ENCODE data around the gene VEZF1.
A peak's percentile ranks its signal among the peaks of the same experiment; 100 is the strongest.
"Not testable (repeated sequence)": the region's sequence is repeated elsewhere in the genome, so short reads cannot be mapped to it uniquely, and the experiment has no call there.

Gene VEZF1

GRCh38 chr17:57971572-57971971, 16.5 kb downstream of the VEZF1 start:
- no peak for DNase-seq

DNA sequence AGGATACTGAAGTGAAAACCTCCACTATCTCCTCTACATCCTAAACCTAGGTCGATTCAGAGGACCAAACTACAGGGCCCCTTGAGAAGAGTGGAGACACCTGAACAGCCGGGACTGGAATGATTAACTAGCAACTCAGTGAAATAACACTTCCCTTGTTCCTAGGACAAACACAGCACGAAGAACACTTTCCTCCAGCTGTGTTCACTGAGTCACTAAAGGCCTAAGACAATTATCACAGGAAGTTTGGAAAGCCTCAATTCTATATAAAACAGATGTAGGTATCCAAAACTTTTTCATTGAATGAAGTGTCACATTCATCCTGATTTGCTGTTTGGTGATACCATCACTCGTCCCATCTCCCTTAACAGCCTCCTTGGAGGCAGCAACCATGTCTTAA, 17.3 kb downstream of the VEZF1 start:
- DNase-seq, result no peak

- no peak for DNase-seq
Measured at GRCh38 chr17:57968456-57968855, 19.6 kb downstream of the VEZF1 start.

- no peak for DNase-seq
Measured at GRCh38 chr17:57966875-57967274, 21.2 kb downstream of the VEZF1 start.

- DNase-seq, result no peak
Measured at GRCh38 chr17:57966246-57966645, 21.8 kb downstream of the VEZF1 start.

GRCh38 chr17:57965521-57966160, 22.4 kb downstream of the VEZF1 start:
- DNase-seq, result no peak

DNA sequence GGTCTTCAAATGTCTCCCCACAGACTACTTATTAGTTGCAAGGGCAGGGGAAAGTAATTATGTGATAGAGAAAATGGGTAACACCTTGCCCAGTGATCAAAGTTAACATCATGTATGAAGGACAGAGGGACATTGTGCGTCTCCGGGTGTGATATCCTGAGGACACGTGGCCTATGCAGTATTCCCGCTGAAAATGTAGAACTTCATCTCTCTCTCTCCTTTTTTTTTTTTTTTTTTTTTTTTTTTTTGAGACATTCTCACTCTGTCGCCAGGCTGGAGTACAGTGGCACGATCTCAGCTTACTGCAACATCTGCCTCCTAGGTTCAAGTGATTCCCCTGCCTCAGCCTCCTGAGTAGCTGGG, 24.9 kb downstream of the VEZF1 start:
- no peak for DNase-seq

DNA sequence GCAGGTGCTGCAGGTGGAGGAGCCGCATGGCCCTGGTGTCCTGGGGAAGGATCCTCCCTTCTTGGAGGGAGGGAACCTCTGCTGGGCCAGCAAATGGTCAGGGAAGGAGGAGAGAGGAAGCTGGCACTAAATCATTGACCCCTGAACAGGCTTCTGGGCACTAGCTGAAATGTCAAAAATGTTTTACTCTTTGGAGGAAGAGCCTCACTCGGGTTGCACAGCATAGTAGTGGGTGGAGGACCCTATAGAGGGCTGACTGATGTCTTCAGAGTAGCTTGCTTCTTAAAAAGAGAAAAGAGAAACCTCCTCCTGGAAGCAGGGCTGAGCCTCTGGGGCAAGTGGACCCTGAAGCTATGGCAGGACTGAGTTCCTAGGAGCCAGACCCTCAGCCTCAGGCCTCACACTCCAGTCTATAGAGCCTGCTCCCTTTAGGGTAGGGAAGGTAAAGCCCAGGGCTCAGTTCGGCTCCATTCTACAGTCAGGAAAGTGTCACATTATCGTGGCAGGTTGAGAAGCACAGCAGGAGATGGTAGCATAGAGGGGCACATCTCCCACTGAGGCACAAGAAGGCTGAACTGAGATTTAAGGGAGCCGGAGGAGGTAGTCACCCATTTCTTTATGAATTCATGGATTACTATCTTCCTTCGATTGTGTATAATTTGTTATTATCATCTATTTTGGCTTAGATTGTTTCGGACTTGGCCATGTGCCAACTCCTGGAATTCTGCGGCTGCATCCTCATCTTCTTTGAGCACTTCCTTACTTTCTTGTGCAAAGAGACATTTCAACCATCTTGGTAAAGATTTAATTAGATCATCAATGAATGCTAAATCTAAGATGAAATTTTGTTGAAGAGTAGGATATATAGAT, 25.5 kb downstream of the VEZF1 start:
- DNase-seq, result no peak

DNA sequence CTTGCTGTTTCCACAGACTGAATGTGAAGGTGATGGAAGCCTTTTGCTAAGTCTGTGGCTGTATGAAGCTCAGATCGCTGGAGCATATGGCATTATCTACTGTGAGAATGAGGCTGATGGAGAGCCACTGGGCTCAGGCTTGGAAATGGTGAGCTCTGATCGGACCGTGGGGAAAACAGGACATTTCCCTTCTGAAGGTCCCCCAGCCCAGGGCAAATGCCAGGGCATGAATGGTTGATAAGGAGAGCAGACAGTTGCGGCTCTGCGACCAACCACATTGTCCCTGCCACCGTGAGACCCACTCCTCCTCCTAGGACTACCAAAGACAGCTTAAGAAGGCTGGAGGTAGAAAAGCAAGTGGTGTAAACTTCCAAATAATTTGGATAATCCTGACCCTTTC, 28.1 kb downstream of the VEZF1 start:
- no peak for DNase-seq

DNA sequence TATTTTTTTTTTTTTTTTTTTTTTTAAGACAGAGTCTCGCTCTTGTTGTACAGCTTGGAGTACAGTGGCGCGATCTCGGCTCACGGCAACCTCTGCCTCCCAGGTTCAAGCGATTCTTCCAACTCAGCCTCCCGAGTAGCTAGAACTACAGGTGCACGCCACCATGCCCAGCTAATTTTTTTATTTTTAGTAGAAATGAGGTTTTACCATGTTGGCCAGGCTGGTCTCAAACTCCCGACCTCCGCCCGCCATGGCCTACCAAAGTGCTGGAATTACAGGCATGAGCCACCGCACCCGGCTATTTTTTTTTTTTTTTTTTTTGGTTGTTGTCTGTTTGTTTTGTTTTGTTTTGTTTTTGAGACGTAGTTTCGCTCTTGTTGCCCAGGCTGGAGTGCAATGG, 29.7 kb downstream of the VEZF1 start:
- not testable (repeated sequence) for DNase-seq

DNA sequence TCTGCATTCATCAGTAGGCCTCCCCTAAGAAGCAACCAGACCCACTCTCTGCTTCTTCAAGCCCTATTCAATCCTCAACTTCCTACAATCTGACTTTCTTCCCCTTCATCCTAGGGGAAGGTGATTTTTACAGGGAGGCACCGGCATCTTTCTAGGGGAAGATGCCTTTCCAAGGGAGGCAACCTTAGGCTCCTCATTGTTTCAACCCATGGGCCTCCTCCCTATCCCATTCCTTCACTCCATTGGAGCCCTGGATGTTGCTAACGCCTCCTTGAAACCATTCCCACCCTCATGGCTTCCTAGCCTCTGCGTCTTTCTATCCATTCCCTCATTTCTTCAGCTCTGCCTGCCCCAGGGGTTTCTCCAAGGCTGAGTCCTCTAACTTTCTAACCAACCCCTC, 30.2 kb downstream of the VEZF1 start:
- DNase-seq, result no peak

GRCh38 chr17:57957120-57957850, 30.8 kb downstream of the VEZF1 start:
- DNase-seq, result no peak

DNA sequence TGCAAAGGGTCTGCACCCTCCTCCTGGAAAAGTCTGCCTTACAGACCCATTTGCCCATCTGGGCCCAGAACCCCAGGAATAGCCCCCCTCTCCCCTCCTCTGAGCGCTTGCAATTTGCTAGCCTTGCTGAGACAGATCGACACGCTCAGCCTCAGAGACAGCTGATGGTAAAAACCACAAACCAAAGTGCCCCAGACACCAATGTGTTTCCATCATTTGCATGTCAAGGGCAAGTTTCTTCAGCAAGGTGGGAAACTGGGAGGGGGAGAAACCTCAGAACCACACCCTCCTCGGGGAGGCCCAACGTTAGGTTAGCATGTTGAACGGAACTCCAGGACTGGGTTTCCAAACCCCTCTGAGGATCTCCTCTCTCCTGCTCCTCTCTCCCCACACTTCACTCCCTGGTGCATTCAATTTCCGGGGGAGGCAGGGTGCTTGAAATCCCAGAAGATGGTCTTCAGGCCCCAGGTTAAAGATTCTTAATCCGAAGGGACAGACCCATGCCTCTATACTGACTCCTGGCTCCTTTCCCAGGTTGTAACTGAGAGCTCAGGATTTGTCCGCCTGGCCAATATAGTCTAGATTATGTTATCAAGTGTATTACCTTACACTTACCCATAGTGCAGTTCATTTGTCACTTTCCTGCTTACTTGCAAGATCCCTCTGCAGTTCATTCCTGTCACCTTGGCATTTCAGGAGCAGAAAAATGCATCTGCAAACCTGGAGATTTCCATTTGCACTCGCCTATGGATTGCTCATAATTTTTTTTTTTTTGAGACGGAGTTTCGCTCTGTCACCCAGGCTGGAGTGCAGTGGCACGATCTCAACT, 31.5 kb downstream of the VEZF1 start:
- DNase-seq, result no peak

- no peak for DNase-seq
Measured at GRCh38 chr17:57955183-57955931, 32.7 kb downstream of the VEZF1 start, which contains the start of gene CUEDC1. Gene CUEDC1 (minus strand): TSS chr17:57955412. CDS start chr17:57885564, 69,848 bp downstream.

DNA sequence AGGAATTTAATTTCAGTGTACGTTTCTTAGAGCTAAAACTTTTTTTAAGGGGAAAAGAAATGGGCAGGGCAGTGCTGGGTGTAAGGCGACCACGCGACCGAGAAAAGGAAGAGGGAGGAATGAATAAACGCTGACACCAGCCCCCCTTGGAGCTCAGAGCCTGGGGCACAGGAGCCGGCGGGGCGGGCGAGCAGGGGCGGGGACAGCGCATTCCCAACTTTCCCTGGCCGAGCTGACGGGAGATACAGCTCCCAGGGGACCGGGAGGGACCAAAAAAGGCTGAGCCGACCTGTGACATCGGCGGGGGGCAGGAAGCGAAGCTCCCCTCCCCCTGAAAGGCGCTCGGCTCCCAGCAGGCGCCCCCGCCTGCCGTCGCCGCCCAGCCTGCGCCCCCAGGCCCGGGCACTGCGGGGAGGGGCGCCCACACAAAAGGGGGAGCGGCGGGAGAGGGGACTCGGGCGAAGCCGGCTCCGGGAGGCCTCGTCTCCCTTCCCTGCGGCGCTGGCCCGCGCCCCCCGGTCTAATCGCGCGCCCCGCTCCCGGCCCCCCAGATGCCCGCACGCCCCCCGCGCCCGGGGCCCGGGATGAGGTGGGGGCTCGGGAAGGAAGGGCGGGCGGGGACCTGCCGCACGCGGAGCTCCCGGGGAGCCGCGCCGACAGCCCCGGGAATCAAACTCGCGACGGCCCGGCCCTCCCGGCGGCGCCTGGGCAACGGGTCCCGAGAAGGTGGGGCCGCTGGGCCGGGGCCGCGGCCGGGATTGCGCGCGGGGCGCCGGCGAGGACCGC, 33.5 kb downstream of the VEZF1 start:
- DNase-seq, result peak; percentile 32

DNA sequence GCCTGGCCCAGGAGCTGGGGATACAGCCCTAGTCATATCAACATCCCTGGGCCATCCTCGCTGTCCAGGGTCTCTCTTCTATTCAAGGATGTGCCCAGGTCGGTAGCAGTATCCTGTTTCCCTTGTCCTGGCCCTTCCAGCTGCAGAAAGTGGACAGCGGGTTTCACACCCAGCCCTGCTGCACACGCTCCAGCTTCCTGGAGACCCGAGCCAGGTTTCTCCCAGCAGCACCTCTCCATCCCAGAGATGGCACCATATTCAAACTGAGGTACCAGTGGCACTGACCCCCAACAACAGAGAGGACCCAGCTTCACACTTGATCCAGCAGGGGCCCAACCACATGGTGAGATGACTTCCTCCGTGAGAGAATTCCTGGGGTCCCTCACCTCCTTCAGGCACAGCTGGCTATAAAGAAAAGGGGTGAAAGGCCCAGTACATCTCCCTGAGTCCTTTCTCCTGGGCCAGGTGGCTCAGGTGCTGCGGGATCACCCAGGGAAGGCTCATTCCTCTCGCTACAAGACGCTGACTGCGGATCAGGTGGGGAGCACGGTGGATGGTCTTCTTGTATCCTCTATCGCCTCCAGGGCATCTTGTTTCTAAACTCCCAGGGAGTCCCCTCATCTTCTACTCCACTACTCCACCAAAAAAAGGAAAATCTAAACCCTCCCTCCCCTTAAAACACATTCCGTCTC, 34.2 kb downstream of the VEZF1 start:
- no peak for DNase-seq

- no peak for DNase-seq
Measured at GRCh38 chr17:57953219-57953618, 34.8 kb downstream of the VEZF1 start.

- DNase-seq, result no peak
Measured at GRCh38 chr17:57949649-57950048, 38.4 kb downstream of the VEZF1 start.

DNA sequence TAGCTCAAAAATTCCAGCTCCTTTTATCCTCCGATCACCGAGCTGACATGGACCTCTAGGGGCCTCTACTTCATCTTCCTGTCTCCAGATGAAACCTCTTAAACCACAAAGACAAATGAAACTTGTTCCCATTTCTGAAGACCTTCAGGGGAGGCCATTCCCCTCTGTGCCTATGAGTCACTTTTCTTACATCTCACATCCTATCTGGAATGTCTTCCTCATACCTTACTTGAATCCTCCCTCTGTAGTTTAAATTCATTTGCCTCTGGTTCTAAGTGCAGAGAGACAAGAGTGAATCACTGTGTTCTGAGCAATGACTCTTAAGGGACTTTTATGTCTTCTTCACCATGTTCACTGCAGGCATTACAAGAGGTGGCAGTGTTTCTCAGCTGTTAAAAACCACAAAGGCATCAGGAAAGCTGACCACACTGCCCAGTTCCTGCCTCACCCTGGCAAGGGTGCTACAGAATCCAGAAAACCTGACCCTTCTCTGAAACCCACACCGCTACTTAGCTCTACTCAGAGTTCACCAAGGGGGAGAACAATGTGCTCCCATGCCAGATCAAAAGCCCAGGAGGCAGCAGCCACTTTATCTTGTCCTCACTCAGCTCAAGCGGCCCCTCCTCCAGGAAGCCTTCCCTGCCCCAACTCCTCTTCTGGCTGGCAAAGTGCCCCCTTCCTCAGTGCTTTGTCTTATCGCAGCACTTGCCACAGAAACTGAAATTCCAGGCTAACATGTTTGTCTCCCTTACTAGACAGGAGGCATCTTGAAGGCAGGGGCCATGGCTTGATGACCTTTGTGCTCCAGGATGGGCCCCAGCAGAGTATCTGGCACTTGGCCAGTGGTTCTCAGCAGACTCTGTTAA, 39.3 kb downstream of the VEZF1 start:
- no peak for DNase-seq

DNA sequence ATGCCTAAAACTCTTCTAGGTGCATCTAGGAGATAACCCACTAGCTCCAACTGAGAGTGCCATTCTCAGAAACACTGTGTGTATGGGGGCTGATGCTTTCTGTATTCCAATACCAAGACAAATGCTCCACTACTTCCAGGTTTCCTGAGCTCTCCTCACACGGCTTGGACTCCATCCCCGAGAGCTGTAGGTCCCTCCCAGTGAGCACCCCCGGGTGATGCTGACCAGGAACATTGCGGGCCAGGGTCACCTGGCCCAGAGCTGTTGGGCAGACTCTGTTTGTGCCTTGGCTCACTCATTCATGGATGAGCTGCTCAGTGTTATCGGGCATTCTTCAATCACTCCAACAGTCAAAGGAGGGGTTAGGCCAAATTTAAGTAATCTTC, 39.9 kb downstream of the VEZF1 start:
- no peak for DNase-seq

Data from NCI-H2107 (cell line).